ENCODE results near the gene TMC4.

Gene TMC4

GRCh38 chr19:54142166-54142780 is 30.7 kb downstream of the TMC4 start:
- no peak for TF ChIP-seq TAF1 (IDR thresholded peaks at IDR 0.05; ENCODE audit: low read depth)
- TF ChIP-seq ZBTB7A (IDR thresholded peaks at IDR 0.05; ENCODE audit: low read depth), result no peak
- TF ChIP-seq YY1 (IDR thresholded peaks at IDR 0.05; ENCODE audit: low read depth), result no peak
- TF ChIP-seq EP300 (IDR thresholded peaks at IDR 0.05; ENCODE audit: borderline replicate concordance), result no peak
- no peak for TF ChIP-seq EGR1 (IDR thresholded peaks at IDR 0.05)
- no peak for TF ChIP-seq TEAD4 (IDR thresholded peaks at IDR 0.05)
- no peak for TF ChIP-seq FOXM1 (IDR thresholded peaks at IDR 0.05; ENCODE audit: borderline replicate concordance, low read depth)
- TF ChIP-seq CEBPB (IDR thresholded peaks at IDR 0.05), result no peak
- no peak for TF ChIP-seq MAX (IDR thresholded peaks at IDR 0.05)
- no peak for TF ChIP-seq USF1 (IDR thresholded peaks at IDR 0.05)
- no peak for TF ChIP-seq CREB1 (IDR thresholded peaks at IDR 0.05; ENCODE audit: low read depth)
- no peak for TF ChIP-seq NFIC (IDR thresholded peaks at IDR 0.05)
- no peak for TF ChIP-seq TCF12 (IDR thresholded peaks at IDR 0.05; ENCODE audit: low read depth)

GRCh38 chr19:54141356-54141755 is 31.6 kb downstream of the TMC4 start:
- TF ChIP-seq USF1 (IDR thresholded peaks at IDR 0.05), result no peak
- TF ChIP-seq ZBTB7A (IDR thresholded peaks at IDR 0.05; ENCODE audit: low read depth), result no peak
- no peak for TF ChIP-seq CREB1 (IDR thresholded peaks at IDR 0.05; ENCODE audit: low read depth)
- TF ChIP-seq YY1 (IDR thresholded peaks at IDR 0.05; ENCODE audit: low read depth), result no peak
- TF ChIP-seq TCF12 (IDR thresholded peaks at IDR 0.05; ENCODE audit: low read depth), result no peak
- no peak for TF ChIP-seq REST (IDR thresholded peaks at IDR 0.05; ENCODE audit: low read depth)
- TF ChIP-seq TEAD4 (IDR thresholded peaks at IDR 0.05), result no peak

- TF ChIP-seq CREB1 (IDR thresholded peaks at IDR 0.05; ENCODE audit: low read depth) (no peak), YY1 (IDR thresholded peaks at IDR 0.05; ENCODE audit: low read depth) (no peak), FOXM1 (IDR thresholded peaks at IDR 0.05; ENCODE audit: borderline replicate concordance, low read depth) (no peak)
These were observed 34.3 kb downstream of the TMC4 start for GRCh38 chr19:54138489-54139256.

GRCh38 chr19:54137699-54138488 is 35.1 kb downstream of the TMC4 start, which contains the start of gene CNOT3:
CNOT3 (plus strand) TSS chr19:54137762; CDS start chr19:54142979, 5,217 bp downstream.
- TF ChIP-seq FOXM1 (IDR thresholded peaks at IDR 0.05; ENCODE audit: borderline replicate concordance, low read depth) (no peak), CEBPB (IDR thresholded peaks at IDR 0.05) (no peak), TEAD4 (IDR thresholded peaks at IDR 0.05) (0 out of 2 replicates have a peak, but pooled peaks have one; percentile 1), TAF1 (IDR thresholded peaks at IDR 0.05; ENCODE audit: low read depth) (peak; percentile 89), ZBTB7A (IDR thresholded peaks at IDR 0.05; ENCODE audit: low read depth) (peak; percentile 28; the same call in 1 of the 2 replicates), TCF12 (IDR thresholded peaks at IDR 0.05; ENCODE audit: low read depth) (no peak), USF1 (IDR thresholded peaks at IDR 0.05) (no peak), NFIC (IDR thresholded peaks at IDR 0.05) (no peak), MAX (IDR thresholded peaks at IDR 0.05) (peak; percentile 84), EP300 (IDR thresholded peaks at IDR 0.05; ENCODE audit: borderline replicate concordance) (no peak), CREB1 (IDR thresholded peaks at IDR 0.05; ENCODE audit: low read depth) (no peak), YY1 (IDR thresholded peaks at IDR 0.05; ENCODE audit: low read depth) (peak; percentile 93), RAD21 (IDR thresholded peaks at IDR 0.05; ENCODE audit: low read depth) (no peak), EGR1 (IDR thresholded peaks at IDR 0.05) (peak; percentile 8; the same call in 1 of the 2 replicates), REST (IDR thresholded peaks at IDR 0.05; ENCODE audit: low read depth) (no peak)

Data from Ishikawa (cell line).